Activated CD8-positive, alpha-beta memory T cell treated with anti-CD3 and anti-CD28 coated beads for 4 hours (primary cell): Measurements from ENCODE around the gene BTBD6.
"Not testable (repeated sequence)": the region's sequence is repeated elsewhere in the genome, so short reads cannot be mapped to it uniquely, and the experiment has no call there.

Source experiments
- DNase-seq, 2 donors: peaks; one replicate each; pipeline ENCODE4 v3.0.0-alpha.2; 2020; ENCODE audit warnings: low read depth in 2 of 2

BTBD6 gene

GRCh38 chr14:105269405-105269804 lies 21.1 kb downstream of the BTBD6 start:
- no peak for DNase-seq

DNA sequence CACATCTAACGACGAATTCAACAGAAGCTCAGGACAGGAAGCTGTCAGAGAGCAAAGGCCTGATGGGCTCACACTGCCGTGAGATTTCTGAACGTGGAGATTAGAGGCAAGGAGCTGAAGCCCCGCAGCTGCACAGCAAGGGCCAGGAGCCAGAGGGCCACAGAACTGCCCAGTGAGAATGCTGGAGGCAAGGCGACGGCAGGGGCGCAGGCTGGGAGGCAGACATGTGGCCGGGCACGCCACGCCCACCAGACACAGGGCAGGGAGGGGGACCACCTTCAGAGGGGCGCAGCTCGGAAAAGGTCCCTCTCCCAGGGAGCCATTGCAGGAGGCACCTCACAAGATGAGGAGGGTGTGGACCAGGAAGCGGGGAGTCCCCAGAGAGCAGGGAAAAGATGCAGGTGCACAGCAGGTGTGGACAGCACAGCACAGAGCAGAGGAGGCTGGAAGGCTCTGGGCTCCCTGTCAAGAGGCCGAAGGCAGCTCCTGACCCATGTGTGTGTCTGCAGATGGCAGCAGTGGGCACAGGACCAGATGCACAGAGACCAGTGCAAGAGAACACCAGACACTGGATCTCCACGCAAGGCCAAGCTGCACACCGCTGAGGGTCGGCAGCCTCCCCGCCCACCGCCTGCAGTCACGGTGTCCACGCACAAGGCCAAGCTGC lies 23.0 kb downstream of the BTBD6 start:
- no peak for DNase-seq

- no peak for DNase-seq
Observed at GRCh38 chr14:105272623-105273022, 24.3 kb downstream of the BTBD6 start.

DNA sequence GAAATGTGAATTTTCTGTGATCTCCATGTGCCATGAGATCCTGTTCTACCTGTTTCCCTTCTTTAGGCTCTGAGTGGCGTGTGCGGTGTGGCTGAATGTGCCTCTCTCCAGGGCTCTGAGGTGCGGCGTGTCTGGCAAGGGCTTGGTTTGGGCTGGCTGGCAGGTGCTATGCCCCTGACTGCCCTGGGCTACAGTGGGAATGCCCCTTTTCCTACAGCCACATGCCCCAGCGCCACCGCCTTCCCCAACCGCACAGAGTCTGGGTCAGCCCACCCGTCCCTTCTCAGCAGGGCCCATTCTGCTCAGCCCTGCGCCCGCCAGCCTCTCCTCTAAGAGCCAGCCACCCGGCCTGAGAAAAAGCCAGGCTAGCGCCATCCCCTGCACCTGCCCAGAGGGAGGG lies 24.7 kb downstream of the BTBD6 start:
- no peak for DNase-seq

DNA sequence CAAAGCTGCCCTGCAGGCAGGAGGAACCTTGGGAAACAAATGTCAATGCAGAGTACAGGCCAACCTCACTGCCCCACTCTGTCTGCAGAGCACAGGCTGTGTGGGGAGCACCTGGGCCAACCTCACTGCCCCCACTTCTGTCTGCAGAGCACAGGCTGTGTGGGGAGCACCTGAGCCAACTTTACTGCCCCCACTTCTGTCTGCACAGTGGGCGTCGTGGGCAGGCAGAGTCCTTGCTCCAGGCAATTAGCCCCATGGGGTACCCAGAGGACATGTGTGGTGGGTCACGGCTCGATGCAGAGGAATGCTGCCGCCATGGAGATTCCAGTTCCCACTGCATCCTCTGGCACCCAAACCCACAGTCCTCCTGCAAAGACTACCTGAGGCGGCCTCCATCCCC lies 26.3 kb downstream of the BTBD6 start:
- no peak for DNase-seq

DNA sequence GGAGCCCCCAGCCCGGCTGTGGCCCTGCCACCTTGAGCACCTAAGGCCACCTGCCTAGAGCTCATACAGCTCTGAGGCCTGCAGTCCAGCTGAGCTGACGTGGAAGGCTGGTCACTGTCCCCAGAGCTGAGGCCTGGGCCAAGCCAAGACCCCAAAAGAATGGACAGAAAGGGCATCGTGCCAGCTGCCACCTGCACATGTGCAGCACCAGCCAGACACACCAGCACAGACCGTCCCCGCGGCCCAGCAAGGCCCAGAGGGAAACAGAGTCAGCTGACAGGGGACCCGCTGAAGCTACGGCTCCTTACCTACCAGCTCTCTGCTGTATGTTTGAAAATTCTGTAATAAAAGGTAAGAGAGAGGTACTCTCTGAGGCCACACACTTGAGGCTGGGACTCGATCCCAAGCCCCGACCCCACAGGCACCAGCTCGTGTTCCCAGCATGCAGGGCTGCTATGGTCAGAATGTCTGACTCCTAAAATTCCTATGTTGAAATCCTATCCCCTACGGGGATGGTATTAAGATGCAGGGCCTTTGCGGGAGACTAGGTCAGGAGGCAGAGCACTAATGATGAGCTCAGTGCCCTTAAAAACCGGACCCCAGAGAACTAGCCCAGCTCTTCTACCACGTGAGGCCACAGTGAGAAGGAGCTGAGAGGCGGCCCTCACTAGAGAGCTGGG lies 27.1 kb downstream of the BTBD6 start:
- no peak for DNase-seq

DNA sequence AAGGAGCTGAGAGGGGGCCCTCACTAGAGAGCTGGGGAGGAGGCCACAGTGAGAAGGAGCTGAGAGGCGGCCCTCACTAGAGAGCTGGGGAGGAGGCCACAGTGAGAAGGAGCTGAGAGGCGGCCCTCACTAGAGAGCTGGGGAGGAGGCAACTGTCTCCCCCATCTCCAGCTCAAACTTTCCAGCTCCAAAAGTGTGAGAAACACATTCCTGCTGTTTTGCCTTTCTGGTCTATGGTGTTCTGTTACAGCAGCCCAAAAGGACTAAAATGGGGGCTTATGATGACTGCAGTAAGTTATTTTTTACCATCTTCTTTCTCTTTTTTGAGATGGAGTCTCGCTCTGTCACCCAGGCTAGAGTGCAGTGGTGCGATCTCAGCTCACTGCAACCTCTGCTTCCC lies 29.1 kb downstream of the BTBD6 start:
- not testable (repeated sequence) for DNase-seq

DNA sequence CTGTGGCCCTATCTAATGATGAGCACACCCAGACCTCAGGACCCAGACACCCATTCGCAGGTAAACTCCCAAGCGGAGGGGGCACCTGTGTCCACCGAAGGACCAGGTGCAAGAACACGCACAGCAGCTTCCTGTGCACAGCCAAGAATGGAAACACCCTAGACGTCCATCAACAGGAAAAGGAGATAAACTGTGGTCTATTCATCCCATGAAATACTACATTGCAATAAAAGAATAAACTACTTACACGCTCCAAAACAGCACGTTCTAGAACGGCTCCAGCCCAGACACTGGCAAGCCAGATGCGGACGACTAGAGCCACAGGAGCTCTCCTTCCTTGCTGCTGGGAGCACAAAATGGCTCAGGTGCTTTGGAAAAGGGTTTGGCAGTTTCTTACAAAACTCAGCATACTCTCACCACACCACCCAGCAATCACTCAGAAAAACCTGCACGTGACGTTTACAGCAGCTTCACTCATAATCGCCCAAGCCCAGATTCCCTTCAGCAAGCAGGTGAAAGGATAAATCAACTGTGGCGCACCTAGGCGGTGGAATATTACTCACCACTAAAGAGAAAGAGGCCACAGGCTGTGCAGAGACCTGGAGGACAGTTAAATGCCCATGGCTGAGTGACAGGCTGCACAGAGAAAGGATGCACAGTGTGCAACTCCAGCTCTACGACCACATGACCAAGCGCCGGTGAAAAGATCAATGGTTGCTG lies 31.5 kb downstream of the BTBD6 start:
- DNase-seq, result no peak

- no peak for DNase-seq
Observed at GRCh38 chr14:105280525-105280924, 32.2 kb downstream of the BTBD6 start.

- no peak for DNase-seq
Observed at GRCh38 chr14:105281371-105282097, 33.2 kb downstream of the BTBD6 start.

DNA sequence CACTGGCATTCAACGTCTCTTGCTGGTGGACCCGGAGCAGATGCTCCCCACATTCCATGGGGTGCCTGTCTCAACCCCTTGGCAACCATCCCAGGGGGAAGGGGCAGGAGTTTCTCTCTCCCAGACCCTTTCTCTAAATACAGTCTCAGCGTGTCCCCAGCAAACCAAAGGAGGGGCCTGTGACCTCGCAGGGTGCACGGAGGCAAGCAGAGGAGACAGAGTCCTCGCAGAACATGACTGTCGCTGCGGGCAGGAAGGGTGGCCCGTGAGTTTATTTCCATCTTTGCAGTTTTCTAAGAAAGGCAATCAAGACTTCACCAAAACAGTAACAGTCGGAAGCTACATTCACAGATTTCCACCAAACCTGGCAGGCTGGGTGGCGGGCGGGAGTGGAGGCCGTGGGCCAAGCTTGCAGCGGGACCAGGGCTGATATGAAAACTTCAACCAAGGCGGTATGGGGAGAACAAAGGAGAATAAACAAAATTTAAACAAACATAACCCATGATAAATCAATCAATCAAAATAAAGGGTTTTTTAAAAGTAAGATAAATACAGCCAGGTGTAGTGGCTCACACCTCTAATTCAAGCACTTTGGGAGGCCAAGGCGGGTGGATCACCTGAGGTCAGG lies 33.9 kb downstream of the BTBD6 start:
- DNase-seq, result no peak

DNA sequence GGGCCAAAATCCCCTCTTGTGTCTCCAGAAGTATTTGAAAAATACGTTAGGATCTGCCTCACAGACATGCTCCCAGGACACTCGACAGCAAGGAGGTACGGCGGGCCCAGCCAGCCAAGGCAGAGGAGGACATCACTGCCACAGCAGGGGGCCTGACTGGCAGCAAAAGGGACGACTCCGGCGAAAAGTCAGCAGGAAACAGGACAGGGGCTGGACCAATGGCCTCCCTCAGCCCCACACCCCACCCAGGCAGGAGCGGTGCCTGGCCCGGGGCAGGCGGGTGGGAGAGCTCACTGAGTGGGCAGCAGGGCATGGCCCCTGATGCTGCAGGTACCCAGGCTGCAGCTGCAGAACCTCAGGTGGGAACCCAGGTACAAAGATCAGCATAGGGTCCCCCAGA lies 34.7 kb downstream of the BTBD6 start:
- no peak for DNase-seq

DNA sequence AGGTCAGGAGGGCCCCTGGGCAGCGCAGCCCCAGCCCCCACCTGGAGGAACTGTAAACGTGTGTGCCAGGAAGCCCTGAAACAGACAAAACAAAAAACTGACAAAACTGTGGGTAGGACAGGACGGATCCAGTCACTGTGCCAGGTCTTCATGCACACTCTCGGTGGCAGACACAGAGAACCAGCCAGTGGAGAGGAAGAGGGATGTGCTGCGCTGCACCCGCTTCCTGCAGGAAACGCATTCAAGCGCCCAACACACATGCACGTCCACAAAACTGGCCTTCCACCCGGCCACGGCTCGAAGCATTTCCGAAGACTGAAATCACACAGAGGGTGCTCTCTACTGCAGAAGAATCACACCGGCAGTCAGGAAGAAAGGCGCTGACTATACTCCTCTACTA lies 35.6 kb downstream of the BTBD6 start:
- DNase-seq, result no peak

- no peak for DNase-seq
Observed at GRCh38 chr14:105285174-105285573, 36.8 kb downstream of the BTBD6 start.

- DNase-seq, result no peak
Observed at GRCh38 chr14:105286759-105287144, 38.4 kb downstream of the BTBD6 start.

- no peak for DNase-seq
Observed at GRCh38 chr14:105287249-105288102, 39.1 kb downstream of the BTBD6 start.

GRCh38 chr14:105288936-105289335 lies 40.6 kb downstream of the BTBD6 start:
- DNase-seq, result not testable (repeated sequence)

- DNase-seq, result no peak
Observed at GRCh38 chr14:105290621-105291346, 42.5 kb downstream of the BTBD6 start.

GRCh38 chr14:105292826-105293711 lies 44.7 kb downstream of the BTBD6 start:
- DNase-seq, result no peak
